Measurements from ENCODE around the gene DNAJC4.

Gene DNAJC4, protein sequence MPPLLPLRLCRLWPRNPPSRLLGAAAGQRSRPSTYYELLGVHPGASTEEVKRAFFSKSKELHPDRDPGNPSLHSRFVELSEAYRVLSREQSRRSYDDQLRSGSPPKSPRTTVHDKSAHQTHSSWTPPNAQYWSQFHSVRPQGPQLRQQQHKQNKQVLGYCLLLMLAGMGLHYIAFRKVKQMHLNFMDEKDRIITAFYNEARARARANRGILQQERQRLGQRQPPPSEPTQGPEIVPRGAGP

DNA sequence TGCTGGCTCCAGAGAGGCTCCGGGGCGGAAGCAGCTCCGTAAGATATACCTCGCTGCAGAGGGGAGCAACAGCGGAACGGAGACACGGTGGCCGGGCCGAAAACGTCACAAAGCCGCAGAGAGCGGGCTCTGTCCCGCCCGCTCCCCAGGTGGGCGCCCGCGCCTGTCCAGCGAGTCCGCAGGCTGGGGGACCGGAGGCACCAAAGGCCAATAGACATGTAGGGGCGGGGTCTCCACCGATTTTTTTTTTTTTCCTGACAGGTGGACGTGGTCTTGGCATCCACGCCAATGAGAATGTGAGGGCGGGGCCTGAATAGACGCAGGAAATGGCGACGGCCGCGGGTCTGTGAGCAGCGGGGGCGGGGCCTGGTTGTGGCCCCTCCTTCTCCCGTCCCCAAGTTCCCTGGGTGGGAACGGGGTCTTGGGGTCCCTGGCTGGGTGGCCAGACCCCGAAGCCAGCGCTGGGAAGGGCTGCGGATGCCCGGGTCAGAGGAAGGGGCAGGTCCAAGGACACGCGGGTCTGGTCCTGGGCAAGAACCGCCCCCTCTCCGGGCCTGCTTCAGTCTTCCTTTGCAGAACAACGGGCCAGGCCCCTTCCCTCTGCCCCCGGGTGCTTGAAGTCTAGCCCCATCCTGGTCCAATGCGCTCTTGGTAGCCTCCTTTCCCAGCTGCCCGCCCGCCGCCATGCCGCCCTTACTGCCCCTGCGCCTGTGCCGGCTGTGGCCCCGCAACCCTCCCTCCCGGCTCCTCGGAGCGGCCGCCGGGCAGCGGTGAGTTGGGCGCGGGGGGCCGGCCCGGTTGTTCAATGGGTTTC, at the start of gene DNAJC4:
Gene DNAJC4 (plus strand): TSS at position 378 of the 814 bp plus-strand sequence. CDS start 307 bp downstream, at position 685.
- peak; percentile 85 for DNase-seq

DNA sequence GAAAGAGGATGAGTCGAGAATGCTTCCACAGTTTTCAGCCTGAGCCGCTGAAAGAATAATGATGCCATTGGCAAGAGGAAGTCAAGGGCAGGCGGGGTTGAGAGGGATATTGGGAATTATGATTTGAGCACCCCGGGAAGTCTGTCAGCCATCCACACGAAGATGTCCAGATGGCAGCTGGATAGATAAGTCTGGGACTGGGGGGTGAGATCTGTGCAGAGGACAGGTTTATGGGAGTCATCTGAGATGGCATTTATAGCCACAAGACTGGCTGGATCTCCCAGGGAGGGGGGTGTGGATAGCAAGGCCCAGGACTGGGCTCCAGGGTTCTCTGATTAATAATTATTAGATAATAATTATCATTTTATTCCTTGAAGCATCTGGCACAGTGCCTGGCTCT, 49.5 kb upstream of the DNAJC4 start:
- DNase-seq, result no peak

DNA sequence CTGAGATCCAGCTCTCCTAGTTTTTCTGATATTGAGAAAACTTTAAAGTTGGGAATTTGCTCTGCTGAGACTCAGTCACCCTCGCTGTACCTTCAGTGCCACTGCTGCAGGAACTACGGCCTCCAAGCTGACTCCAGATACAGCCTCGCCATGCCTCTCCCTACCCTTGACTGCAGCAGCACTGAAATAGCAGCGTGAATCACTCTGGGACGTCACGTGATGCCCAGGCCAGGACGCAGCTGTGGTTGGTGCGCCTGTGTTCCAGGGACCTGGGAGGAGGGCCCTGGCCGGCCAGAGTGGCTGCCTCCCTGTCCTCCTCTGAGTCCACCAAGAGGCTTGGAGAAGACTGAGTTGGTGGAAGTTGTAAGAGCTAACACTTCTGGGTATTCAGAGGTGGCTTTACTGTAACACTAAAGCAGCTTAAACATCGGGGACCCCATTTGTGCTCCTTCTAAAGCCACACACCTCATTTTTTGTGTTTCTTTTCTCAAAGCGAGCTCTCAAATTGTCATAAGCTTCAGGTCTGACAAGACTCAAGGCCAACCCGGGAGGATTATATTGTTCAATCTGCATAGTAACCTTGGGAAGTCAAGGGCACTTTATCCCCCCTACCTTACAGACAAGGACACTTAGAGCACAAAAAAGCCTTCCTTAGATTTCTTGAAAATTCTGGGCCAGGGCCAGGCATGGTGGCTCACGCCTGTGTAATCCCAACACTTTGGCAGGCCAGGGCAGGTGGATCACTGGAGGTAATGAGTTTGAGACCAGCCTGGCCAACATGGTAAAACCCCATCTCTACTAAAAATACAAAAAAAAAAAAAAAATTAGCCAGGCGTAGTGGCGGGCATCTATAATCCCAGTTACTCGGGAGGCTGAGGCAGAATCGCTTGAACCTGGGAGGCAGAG, 48.6 kb upstream of the DNAJC4 start:
- DNase-seq, result peak; percentile 88

- DNase-seq, result no peak
Observed at GRCh38 chr11:64183890-64184289, 46.5 kb upstream of the DNAJC4 start.

- DNase-seq, result no peak
Observed at GRCh38 chr11:64185175-64185692, 45.1 kb upstream of the DNAJC4 start.

DNA sequence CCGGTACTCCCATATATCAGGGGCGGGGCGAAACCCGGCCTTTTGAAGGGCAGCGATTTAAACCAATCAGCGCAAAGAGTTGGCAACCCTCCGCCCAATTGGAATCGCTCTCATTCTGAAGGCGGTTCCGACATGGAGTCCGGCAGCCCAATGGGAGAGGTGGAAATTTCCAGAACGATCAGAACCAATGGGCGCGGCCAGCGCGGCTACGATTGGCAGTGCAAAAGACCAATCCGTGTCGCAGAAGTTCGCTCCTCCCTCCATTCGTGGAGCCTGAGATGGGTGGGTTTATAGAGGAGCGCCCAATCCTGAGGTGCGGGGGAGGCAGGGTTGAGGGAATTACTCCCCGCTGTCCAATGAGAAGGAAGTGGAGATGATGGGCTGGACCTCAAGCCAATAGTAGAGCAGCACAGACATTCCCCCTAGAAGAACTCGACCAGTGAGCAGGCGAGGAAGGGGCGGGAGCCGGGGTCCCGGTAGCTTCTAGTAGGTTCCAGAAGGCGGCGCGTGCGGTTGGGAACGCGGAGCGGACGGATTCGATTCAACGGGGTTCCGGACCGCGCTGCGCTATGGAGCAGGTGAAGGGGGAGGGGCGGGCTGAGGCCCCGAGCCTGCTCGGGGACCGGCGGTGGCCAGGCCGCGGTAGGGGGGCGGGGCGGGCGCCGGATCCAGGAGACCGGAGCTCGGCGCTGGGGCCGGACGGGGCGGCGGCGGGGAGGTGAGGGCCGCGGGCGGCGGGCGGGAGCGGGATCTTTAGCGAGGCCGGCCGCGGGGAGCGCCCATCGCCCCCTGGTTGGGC, 44.5 kb upstream of the DNAJC4 start, which contains the start of gene STIP1:
Gene STIP1 (plus strand): TSS at position 479 of the 799 bp plus-strand sequence. CDS start 91 bp downstream, at position 570.
- peak; percentile 100 for DNase-seq

DNA sequence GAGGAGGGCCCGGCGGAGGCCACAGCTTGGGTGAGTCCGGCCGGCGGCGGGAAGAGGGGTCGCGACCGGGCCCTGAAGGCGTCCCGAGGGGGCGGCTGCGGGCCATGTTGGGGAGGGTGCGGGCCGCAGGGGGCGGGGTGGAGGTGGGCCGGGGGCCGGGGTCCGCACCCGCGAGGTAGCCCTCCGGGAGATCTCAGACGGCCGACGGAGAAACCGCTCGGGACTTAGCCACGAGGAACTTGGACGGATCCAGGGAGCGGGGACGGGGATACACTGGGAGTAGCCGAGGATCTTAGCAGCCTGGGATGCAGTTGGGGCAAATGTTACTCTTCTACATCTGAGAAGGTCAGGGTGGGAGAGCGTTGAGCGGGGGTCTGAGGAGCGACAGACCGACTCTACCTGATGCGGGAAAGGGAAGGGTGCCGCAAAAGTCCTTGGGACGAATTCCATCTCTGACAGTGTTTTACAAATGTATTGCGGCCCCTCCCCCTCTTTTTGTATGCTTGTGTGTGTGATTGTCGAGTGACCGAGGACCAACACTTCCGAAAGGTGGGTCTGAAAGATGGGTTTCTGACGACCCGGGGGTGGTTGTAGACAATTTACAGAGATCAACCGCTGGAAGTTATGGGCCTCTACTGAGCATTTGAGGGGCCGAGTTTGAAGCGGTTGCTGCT, 43.7 kb upstream of the DNAJC4 start:
- DNase-seq, result no peak

- DNase-seq, result no peak
Observed at GRCh38 chr11:64192434-64192833, 37.9 kb upstream of the DNAJC4 start.

- no peak for DNase-seq
Observed at GRCh38 chr11:64196626-64197025, 33.7 kb upstream of the DNAJC4 start.

GRCh38 chr11:64198511-64198910, 31.8 kb upstream of the DNAJC4 start:
- DNase-seq, result no peak

DNA sequence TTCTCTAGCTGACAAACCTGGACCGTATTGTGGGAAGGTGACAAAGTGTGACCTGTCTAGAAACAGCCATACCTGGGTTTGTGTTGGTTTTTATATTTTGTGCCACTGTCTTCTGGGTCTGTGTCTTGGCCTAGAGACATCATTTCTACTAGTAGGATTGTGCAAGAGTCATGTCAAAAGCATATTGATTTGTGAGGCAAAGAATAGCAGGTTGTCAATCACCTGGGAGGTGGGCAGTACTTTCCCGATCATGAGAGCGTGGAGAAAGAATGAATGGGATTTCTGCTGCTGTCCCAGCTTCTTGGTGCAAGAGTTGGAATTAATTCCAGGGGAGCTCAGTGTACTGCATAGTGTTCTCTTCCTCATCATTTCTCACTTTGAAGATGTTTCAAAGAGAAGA, 28.8 kb upstream of the DNAJC4 start:
- DNase-seq, result no peak

GRCh38 chr11:64202992-64203391, 27.4 kb upstream of the DNAJC4 start:
- no peak for DNase-seq

DNA sequence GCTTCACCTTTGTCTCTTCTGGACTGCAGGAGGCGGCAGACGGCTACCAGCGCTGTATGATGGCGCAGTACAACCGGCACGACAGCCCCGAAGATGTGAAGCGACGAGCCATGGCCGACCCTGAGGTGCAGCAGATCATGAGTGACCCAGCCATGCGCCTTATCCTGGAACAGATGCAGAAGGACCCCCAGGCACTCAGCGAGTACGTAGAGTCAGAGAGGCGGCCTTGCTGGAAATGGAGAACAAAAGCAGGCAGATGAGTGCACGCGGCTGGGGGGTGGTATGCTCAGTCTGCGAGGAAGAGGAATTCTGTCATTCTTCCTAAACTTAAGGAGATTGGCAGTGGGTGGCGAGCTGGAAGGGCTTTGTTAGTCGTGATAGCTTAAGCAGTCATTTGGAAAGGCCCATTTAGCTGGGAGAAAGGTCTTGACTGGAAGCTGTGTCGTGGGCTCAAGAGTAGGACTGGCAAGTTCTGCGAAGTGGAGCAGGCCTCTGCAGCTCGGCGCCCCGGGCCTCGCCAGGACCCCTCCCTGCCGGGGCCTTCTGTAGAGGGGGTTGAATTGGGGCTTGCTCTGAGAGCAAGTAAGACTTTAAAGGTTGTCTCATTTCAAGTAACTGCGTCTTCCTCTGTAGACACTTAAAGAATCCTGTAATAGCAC, 26.8 kb upstream of the DNAJC4 start:
- DNase-seq, result no peak

DNA sequence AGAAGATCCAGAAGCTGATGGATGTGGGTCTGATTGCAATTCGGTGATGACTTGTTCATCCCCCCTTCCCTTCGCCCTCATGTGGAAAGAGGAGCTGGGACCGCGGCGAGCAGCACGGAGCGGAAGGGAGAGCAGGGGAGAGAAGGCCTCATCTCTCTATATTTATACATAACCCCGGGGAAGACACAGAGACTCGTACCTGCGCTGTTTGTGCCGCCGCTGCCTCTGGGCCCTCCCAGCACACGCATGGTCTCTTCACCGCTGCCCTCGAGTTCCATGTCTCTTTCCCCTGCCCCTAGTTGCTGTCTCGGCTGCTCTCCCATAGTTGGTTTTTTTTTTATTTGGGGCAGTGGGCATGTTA, 26.3 kb upstream of the DNAJC4 start:
- DNase-seq, result no peak

DNA sequence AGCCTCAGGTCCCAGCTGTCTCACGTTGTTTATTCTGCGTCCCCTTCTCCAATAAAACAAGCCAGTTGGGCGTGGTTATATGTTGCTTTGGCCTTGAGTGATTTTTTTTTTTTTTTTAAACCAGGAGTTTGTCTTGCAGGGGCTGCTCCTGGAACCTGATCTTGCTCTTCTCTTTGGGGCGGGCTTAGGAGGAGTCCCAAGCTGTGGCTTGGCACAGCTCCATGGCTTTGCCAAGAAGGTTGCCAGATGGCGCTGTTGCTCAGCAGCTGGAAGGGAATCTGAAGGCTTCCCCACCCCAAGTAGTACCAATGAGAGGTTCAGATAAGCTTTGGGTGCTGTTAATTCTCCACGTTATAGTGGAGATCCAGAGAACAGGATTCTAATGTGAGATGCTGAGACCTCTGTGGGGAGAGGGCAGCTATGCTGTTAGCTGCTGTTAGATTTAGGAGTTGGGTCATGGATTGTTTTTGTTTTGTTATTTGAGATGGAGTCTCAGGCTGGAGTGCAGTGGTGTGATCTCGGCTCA, 25.8 kb upstream of the DNAJC4 start:
- peak; percentile 95 for DNase-seq

DNA sequence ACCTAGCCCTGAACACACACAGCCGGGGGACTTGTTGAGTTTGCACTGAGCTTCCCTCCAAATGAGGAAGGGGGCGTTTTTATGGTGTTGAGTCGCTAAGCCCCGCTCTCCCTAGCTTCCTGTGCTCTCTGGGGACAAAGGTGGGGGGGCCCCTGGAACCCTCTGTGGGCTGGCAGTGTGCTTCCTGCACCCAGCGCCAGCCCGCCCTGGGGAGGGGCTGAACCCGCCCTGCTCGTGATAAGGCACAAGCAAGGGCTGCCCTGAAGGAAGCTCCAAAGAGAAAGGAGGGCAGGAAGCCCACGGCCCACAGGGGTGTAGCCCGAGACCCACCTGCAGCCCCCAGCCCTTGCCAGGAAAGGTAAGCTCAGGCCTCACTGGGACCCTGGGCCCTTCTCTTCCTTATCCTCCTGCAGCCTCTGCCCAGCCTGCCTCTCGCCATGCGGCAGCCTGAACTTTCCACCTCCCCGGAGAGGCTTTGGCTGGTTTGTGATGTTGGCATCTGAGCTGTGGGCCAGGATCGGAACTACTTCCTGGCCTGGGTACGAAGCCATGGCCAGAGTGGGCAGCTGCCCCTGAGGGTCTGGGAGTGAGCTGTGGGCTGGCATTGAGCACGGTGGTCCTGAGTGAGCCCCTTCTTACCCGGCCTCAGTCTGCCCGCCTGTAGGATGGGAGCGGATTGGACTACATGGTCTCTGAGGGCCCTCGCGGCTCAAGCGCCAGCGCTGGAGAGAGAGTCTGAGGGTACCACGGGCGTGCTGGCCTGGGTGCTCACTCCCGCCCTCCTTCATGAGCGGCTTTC, 23.7 kb upstream of the DNAJC4 start, which contains the start of gene FERMT3:
Gene FERMT3 (plus strand): TSS at position 265 of the 799 bp plus-strand sequence. CDS start 644 bp downstream, outside the sequence.
- no peak for DNase-seq

GRCh38 chr11:64207256-64208085, 22.9 kb upstream of the DNAJC4 start:
- peak; percentile 80 for DNase-seq

- DNase-seq, result no peak
Observed at GRCh38 chr11:64208086-64208795, 22.1 kb upstream of the DNAJC4 start.
